Spleen (tissue), 11 donors: ENCODE data around the gene CHD1. TPM values are rescaled to one million over a fixed set of nuclear protein-coding genes. Genes with fewer than 3 reads are reported as not detected.
"Not testable (repeated sequence)": the region's sequence is repeated elsewhere in the genome, so short reads cannot be mapped to it uniquely, and the experiment has no call there.

Experiments used
- DNase-seq: peaks from one replicate; pipeline ENCODE4 v3.0.0-alpha.2; 2020
- H3K27ac ChIP-seq, 8 donors: fragments of 200-600 bp; sonication (generic) in 7 of 8; 1 replicate in 4 of 8; 2 replicates in 4 of 8; pipeline versions ENCODE4 v1.5.0 to v1.8.0; 2016 to 2021; ENCODE audit warnings: inconsistent platforms in 4 of 8, mild to moderate bottlenecking in 4 of 8, moderate library complexity in 1 of 8
- H3K27me3 ChIP-seq, 7 donors: fragments of 200-600 bp; sonication (generic) in 6 of 7; replicated peaks in 1 of 7; 1 replicate in 4 of 7; 2 replicates in 3 of 7; pipeline versions ENCODE4 v1.5.0 to v1.8.0; 2016 to 2021; ENCODE audit warnings: inconsistent platforms in 3 of 7, mild to moderate bottlenecking in 1 of 7
- H3K36me3 ChIP-seq, 6 donors: fragments of 200-600 bp; sonication (generic) in 5 of 6; 1 replicate in 4 of 6; 2 replicates in 2 of 6; pipeline versions ENCODE4 v1.5.0 to v1.8.0; 2016 to 2021; ENCODE audit warnings: inconsistent platforms in 2 of 6
- H3K4me1 ChIP-seq, 6 donors: fragments of 200-600 bp; sonication (generic) in 5 of 6; 1 replicate in 3 of 6; 2 replicates in 3 of 6; pipeline versions ENCODE4 v1.5.0 to v1.8.0; 2016 to 2021; ENCODE audit warnings: inconsistent platforms in 3 of 6
- H3K4me3 ChIP-seq, 8 donors: fragments of 200-600 bp; sonication (generic) in 7 of 8; 1 replicate in 4 of 8; 2 replicates in 4 of 8; pipeline versions ENCODE4 v1.5.0 to v1.8.0; 2016 to 2021; ENCODE audit warnings: inconsistent platforms in 4 of 8, mild to moderate bottlenecking in 4 of 8, moderate library complexity in 2 of 8
- H3K9me3 ChIP-seq, 8 donors: fragments of 200-600 bp; sonication (generic) in 7 of 8; 1 replicate in 4 of 8; 2 replicates in 4 of 8; pipeline versions ENCODE4 v1.5.0 to v1.8.0; 2016 to 2021; ENCODE audit warnings: inconsistent platforms in 4 of 8
- POLR2A ChIP-seq, 3 donors: fragments of 450-650 bp; IDR thresholded peaks; one replicate each; pipeline ENCODE4 v1.5.1; 2017; ENCODE audit warnings: antibody characterized with exemption in 3 of 3, mild to moderate bottlenecking in 1 of 3
- POLR2AphosphoS5 ChIP-seq, 3 donors: sonication (generic); formaldehyde crosslinking; IDR thresholded peaks; one replicate each; pipeline ENCODE4 v1.5.1; 2017; ENCODE audit warnings: antibody characterized with exemption in 3 of 3
- WGBS, 5 donors: extraction: QIAGEN DNeasy Blood & Tissue Kit in 3 of 5; methylation state at CpG; one replicate each; pipeline versions ENCODE4 v1.1.5 to v1.1.7; 2013 to 2018; 5-methylcytosine and 5-hydroxymethylcytosine counted together
- intact Hi-C: fragments of 100-400 bp; cut with DNase I; formaldehyde crosslinking; loops from one replicate; pipeline ENCODE4 v1.15.0; 2023; ENCODE audit warnings: low total_unique reads
- polyA plus RNA-seq, 3 donors: library from polyadenylated mRNA; stranded (reverse); fragments of 200-250 nt; gene quantifications; one replicate each; pipeline ENCODE4 v1.2.1, GENCODE V29; 2013
- total RNA-seq, 7 donors: library from RNA; depleted of rRNA in 3 of 7; stranded (reverse); fragments of >200 nt in 3 of 7; fragmentation: NEBNext Ultra II Directional in 4 of 7; extraction: Animal tissue kit (Norgen Biotek cat#: 25700) in 4 of 7; gene quantifications; one replicate each; pipeline versions ENCODE4 v1.1.0 to v1.2.1, GENCODE V29; 2016 to 2021
- TF ChIP-seq, protein P1 (sequence below), 11 experiments: fragments of 200-600 bp in 7 of 11; fragments of 450-650 bp in 4 of 11; sonication (generic) in 4 of 11; IDR thresholded peaks in 8 of 11; conservative IDR thresholded peaks in 3 of 11; 1 replicate in 7 of 11; 2 replicates in 4 of 11; pipeline versions ENCODE4 v1.4.0 to v1.8.0; 2016 to 2021; ENCODE audit warnings: antibody characterized with exemption in 11 of 11, inconsistent platforms in 4 of 11, mild to moderate bottlenecking in 1 of 11
- donor health status: healthy with polysubstance abuse.
- donor health status: DM: no; HTN: no; CAD: no; lungs with moderate emphysema.
- donor health status: DM: no; HTN: no; CAD: no.
- donor health status: Bipolar disorder and iron deficiency.
- donor health status: healthy.
- donor health status: DM: no; HTN: no; CAD: no.
- donor health status: DM: yes; HTN: yes; CAD: no.

CHD1 gene
- total and polyA plus RNA-seq, 10 donors, result 17.3 to 118 (median 66.1) TPM

DNA sequence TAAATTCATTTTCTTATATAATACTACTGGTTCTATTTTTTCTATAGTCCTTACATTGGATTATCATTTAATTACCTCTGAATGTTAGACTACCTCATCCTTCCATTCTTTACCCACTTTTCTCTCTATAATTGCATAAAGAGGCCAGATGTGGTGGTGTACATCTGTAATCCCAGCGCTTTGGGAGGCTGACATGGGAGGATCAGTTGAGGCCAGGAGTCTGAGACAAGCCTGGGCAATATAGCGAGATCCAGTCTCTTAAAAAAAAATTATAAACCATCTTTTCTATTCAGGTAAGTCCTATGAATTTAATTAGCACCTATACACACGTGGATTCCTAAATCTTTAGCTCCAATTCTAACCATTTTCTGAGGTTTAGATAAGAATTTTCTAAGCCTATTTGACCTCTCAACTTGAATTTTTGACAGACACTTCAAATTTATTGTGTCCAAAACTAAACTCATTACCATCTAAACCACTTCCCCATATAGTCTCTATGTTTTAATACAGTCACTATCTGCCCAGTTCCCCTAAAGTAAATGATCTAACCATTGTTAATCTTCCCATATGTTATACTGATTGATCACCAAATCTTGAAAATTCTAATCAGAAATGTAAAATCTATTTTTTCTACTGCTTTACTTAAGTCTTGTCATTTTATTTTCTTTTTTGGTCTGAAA lies 33.0 kb upstream of the CHD1 start:
- intact Hi-C loops, result no loop called here
- H3K27me3 ChIP-seq, result no peaks in the 10 kb centered on the region
- no peaks in the 10 kb centered on the region for H3K4me1 ChIP-seq
- no peak overlapping the region for H3K27ac ChIP-seq
- no peak overlapping the region for H3K4me3 ChIP-seq
- H3K9me3 ChIP-seq, result peaks cover 0 to 10% (median 4%) of the 10 kb centered on the region in 8 donors
- H3K36me3 ChIP-seq, result no peaks in the 10 kb centered on the region
- TF ChIP-seq, protein P1, sequence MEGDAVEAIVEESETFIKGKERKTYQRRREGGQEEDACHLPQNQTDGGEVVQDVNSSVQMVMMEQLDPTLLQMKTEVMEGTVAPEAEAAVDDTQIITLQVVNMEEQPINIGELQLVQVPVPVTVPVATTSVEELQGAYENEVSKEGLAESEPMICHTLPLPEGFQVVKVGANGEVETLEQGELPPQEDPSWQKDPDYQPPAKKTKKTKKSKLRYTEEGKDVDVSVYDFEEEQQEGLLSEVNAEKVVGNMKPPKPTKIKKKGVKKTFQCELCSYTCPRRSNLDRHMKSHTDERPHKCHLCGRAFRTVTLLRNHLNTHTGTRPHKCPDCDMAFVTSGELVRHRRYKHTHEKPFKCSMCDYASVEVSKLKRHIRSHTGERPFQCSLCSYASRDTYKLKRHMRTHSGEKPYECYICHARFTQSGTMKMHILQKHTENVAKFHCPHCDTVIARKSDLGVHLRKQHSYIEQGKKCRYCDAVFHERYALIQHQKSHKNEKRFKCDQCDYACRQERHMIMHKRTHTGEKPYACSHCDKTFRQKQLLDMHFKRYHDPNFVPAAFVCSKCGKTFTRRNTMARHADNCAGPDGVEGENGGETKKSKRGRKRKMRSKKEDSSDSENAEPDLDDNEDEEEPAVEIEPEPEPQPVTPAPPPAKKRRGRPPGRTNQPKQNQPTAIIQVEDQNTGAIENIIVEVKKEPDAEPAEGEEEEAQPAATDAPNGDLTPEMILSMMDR (IDR thresholded peaks at IDR 0.05 in 8 of 11, conservative IDR thresholded peaks at IDR 0.05 in 3 of 11), result no peak
- TF ChIP-seq POLR2AphosphoS5 (IDR thresholded peaks at IDR 0.05) (no peak), POLR2A (IDR thresholded peaks at IDR 0.05) (no peak)
- 85 to 93% (median 92%) methylated on average over 3 of the region's 3 CpGs for WGBS, 5 donors
- no peak for DNase-seq

DNA sequence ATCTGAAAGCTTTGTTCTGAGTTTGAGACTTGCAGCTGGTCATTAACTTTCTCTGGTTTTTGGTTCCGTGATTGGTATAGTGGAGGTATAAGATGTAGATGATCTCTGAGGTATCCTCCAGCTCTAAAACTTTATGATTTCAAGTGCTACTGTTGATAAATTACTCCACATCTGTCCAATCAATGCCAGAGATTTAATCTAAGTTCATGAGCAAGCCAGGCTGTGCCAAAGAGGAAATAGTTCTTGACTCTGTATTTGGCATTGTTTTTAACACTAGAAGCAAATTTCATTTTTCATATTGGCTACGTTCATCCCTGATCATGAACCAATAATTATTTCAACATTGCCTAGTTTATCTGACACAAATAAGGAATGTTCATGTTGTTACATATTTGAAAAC lies 28.5 kb upstream of the CHD1 start:
- Histone ChIP-seq H3K27ac (no peak overlapping the region), H3K4me3 (no peak overlapping the region), H3K4me1 (no peaks in the 10 kb centered on the region), H3K27me3 (no peaks in the 10 kb centered on the region), H3K9me3 (no peaks in the 10 kb centered on the region), H3K36me3 (no peaks in the 10 kb centered on the region)
- intact Hi-C loops, result no loop called here
- no peak for DNase-seq
- TF ChIP-seq POLR2AphosphoS5 (IDR thresholded peaks at IDR 0.05) (no peak), POLR2A (IDR thresholded peaks at IDR 0.05) (no peak)
- TF ChIP-seq, protein P1 (IDR thresholded peaks at IDR 0.05 in 8 of 11, conservative IDR thresholded peaks at IDR 0.05 in 3 of 11), result no peak
- 51 to 75% (median 63%) methylated on average over 2 of the region's 2 CpGs for WGBS, 5 donors

DNA sequence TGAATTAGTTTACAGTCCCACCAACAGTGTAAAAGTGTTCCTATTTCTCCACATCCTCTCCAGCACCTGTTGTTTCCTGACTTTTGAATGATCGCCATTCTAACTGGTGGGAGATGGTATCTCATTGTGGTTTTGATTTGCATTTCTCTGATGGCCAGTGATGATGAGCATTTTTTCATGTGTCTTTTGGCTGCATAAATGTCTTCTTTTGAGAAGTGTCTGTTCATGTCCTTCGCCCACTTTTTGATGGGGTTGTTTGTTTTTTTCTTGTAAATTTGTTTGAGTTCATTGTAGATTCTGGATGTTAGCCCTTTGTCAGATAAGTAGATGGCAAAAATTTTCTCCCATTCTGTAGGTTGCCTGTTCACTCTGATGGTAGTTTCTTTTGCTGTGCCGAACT lies 27.1 kb upstream of the CHD1 start:
- DNase-seq, H3K4me3 ChIP-seq, H3K36me3 ChIP-seq, H3K4me1 ChIP-seq, H3K9me3 ChIP-seq, H3K27me3 ChIP-seq, intact Hi-C loops, H3K27ac ChIP-seq: not testable (repeated sequence)
- WGBS, 5 donors, result 74 to 93% (median 89%) methylated on average over 2 to 3 of the region's 3 CpGs

DNA sequence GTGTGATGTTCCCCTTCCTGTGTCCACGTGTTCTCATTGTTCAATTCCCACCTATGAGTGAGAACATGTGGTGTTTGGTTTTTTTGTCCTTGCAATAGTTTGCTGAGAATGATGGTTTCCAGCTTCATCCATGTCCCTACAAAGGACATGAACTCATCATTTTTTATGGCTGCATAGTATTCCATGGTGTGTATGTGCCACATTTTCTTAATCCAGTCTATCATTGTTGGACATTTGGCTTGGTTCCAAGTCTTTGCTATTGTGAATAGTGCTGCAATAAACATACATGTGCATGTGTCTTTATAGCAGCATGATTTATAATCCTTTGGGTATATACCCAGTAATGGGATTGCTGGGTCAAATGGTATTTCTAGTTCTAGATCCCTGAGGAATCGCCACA lies 26.7 kb upstream of the CHD1 start:
- intact Hi-C loops, H3K36me3 ChIP-seq, H3K4me1 ChIP-seq, H3K9me3 ChIP-seq, H3K27me3 ChIP-seq, DNase-seq, H3K4me3 ChIP-seq, H3K27ac ChIP-seq: not testable (repeated sequence)
- 91 to 100% (median 93%) methylated on average over 1 to 2 of the region's 2 CpGs for WGBS, 5 donors

DNA sequence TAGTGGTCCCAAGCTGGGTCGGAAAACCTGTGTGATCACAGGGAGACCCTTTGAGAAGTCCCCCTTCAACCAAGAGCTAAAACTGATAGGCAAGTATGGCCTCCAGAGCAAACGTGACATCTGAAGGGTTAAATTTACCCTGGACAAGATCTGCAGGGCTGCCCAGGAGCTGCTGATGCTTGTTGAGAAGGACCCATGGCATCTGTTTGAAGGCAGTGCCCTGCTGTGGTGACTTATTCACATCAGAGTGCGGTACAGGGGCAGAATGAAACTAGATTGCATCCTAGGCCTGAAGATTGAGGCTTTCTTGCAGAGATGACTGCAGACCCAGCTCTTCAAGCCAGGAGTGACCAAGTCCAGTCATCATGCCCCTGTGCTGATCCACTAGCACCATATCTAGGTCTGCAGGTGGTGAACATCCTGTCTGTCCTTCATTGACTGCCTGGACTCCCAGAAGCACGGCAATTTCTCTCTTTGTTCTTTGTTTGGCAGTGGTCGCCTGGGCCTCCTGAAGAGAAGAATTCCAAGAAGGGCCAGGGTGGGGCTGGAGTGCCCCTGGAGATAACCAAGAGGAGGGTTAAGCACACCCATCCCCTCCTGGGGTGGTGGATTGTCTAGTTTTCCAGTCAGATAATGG lies 25.7 kb upstream of the CHD1 start:
- DNase-seq, result no peak
- Histone ChIP-seq H3K4me1 (no peaks in the 10 kb centered on the region), H3K27me3 (no peaks in the 10 kb centered on the region), H3K36me3 (no peaks in the 10 kb centered on the region), H3K4me3 (no peak overlapping the region), H3K9me3 (no peaks in the 10 kb centered on the region), H3K27ac (no peak overlapping the region)
- WGBS, 5 donors, result 88 to 92% (median 90%) methylated on average over 5 of the region's 5 CpGs
- TF ChIP-seq POLR2A (IDR thresholded peaks at IDR 0.05) (no peak), POLR2AphosphoS5 (IDR thresholded peaks at IDR 0.05) (no peak)
- TF ChIP-seq, protein P1 (IDR thresholded peaks at IDR 0.05 in 8 of 11, conservative IDR thresholded peaks at IDR 0.05 in 3 of 11), result no peak
- intact Hi-C loops, result no loop called here
